WTC11 (cell line): Measurements from ENCODE around the gene PIAS2. TPM values are rescaled to one million over a fixed set of nuclear protein-coding genes. Genes with fewer than 3 reads are reported as not detected.

ENCODE experiments used
- AFF4 ChIP-seq: sonication (generic); formaldehyde crosslinking; IDR thresholded peaks from 2 replicates; pipeline ENCODE4 v1.8.1; 2023; ENCODE audit warnings: mild to moderate bottlenecking, missing genetic modification reagents, borderline replicate concordance
- E2F4 ChIP-seq: sonication (generic); formaldehyde crosslinking; IDR thresholded peaks from 2 replicates; pipeline ENCODE4 v1.8.1; 2022; ENCODE audit warnings: low read depth, mild to moderate bottlenecking, moderate library complexity, missing genetic modification reagents, borderline replicate concordance
- FOXK1 ChIP-seq: sonication (generic); formaldehyde crosslinking; IDR thresholded peaks from 2 replicates; pipeline ENCODE4 v1.8.0; 2022; ENCODE audit warnings: mild to moderate bottlenecking, moderate library complexity, missing genetic modification reagents
- FOXP1 ChIP-seq: sonication (generic); formaldehyde crosslinking; IDR thresholded peaks from 2 replicates; pipeline ENCODE4 v1.8.0; 2022; ENCODE audit warnings: missing genetic modification reagents, mild to moderate bottlenecking, moderate library complexity, borderline replicate concordance
- FOXP4 ChIP-seq: sonication (generic); formaldehyde crosslinking; IDR thresholded peaks from 2 replicates; pipeline ENCODE4 v1.8.0; 2022; ENCODE audit warnings: mild to moderate bottlenecking, missing genetic modification reagents
- HMGXB4 ChIP-seq: sonication (generic); formaldehyde crosslinking; IDR thresholded peaks from 2 replicates; pipeline ENCODE4 v1.8.1; 2023; ENCODE audit warnings: mild to moderate bottlenecking, moderate library complexity, missing genetic modification reagents
- JAZF1 ChIP-seq: fragments of 250-450 bp; sonication (Bioruptor Pico); IDR thresholded peaks from 2 replicates; pipeline ENCODE4 v1.9.0; 2021; ENCODE audit warnings: moderate library complexity, mild to moderate bottlenecking, inconsistent platforms
- NFE2L1 ChIP-seq: sonication (generic); formaldehyde crosslinking; IDR thresholded peaks from 2 replicates; pipeline ENCODE4 v1.8.1; 2023; ENCODE audit warnings: missing genetic modification reagents
- NR2C2 ChIP-seq: sonication (generic); formaldehyde crosslinking; IDR thresholded peaks from 2 replicates; pipeline ENCODE4 v1.8.0; 2022; ENCODE audit warnings: mild to moderate bottlenecking, missing genetic modification reagents
- PRDM15 ChIP-seq: sonication (generic); formaldehyde crosslinking; IDR thresholded peaks from 2 replicates; pipeline ENCODE4 v1.8.0; 2022; ENCODE audit warnings: missing genetic modification reagents
- SOX15 ChIP-seq: fragments of 250-450 bp; sonication (Bioruptor Pico); IDR thresholded peaks from 2 replicates; pipeline ENCODE4 v1.9.0; 2021; ENCODE audit warnings: mild to moderate bottlenecking
- USF1 ChIP-seq: sonication (generic); formaldehyde crosslinking; IDR thresholded peaks from 2 replicates; pipeline ENCODE4 v1.8.0; 2022; ENCODE audit warnings: mild to moderate bottlenecking, missing genetic modification reagents
- ZBTB43 ChIP-seq: sonication (generic); formaldehyde crosslinking; IDR thresholded peaks from 2 replicates; pipeline ENCODE4 v1.8.1; 2023; ENCODE audit warnings: mild to moderate bottlenecking, missing genetic modification reagents
- total RNA-seq: library from RNA; stranded (reverse); gene quantifications from 3 replicates; pipeline ENCODE4 v1.2.3, GENCODE V29; 2021

The PIAS2 gene
- total RNA-seq, 1 experiment from 2014 or later = 50.7 TPM

GRCh38 chr18:46756559-46757201, 160.6 kb downstream of the PIAS2 start, which contains the start of gene ST8SIA5 (continued):
- TF ChIP-seq AFF4 (CRISPR knock-in tag) (0 out of 2 replicates have a peak, but pooled peaks have one; percentile 31), ZBTB43 (CRISPR knock-in tag) (peak; percentile 54; the same call in 1 of the 2 replicates), FOXP4 (no peak), E2F4 (CRISPR knock-in tag) (no peak), SOX15 (CRISPR knock-in tag) (no peak), HMGXB4 (peak; percentile 75; the same call in 1 of the 2 replicates), FOXK1 (CRISPR knock-in tag) (no peak), NR2C2 (CRISPR knock-in tag) (no peak), FOXP1 (CRISPR knock-in tag) (peak; percentile 26; the same call in 1 of the 2 replicates), JAZF1 (CRISPR knock-in tag) (no peak), PRDM15 (CRISPR knock-in tag) (0 out of 2 replicates have a peak, but pooled peaks have one; percentile 34), NFE2L1 (peak; percentile 14; the same call in 1 of the 2 replicates), USF1 (no peak)
